HG02623 (cell line): ENCODE measurements around the gene ZNF396.
A peak's percentile ranks its signal among the peaks of the same experiment; 100 is the strongest.

Experiments used
- ATAC-seq: cut with Tn5 transposase; IDR thresholded peaks from one replicate; pipeline ENCODE4 v1.9.1; 2021; ENCODE audit warnings: moderate library complexity; ENCODE audit not compliant: unreplicated experiment

The ZNF396 gene

GRCh38 chr18:35376742-35377695 lies at the start of gene ZNF396:
Gene ZNF396 (minus strand): TSS chr18:35377337. CDS start chr18:35374292, 3,045 bp downstream.
- peak; percentile 85 for ATAC-seq

GRCh38 chr18:35426786-35427185 lies 49.6 kb upstream of the ZNF396 start:
- ATAC-seq, result no peak

GRCh38 chr18:35424356-35424755 lies 47.2 kb upstream of the ZNF396 start:
- no peak for ATAC-seq

GRCh38 chr18:35422237-35422636 lies 45.1 kb upstream of the ZNF396 start:
- no peak for ATAC-seq

GRCh38 chr18:35418610-35419009 lies 41.5 kb upstream of the ZNF396 start:
- ATAC-seq, result no peak

GRCh38 chr18:35417223-35417622 lies 40.1 kb upstream of the ZNF396 start:
- no peak for ATAC-seq

GRCh38 chr18:35415511-35416073 lies 38.5 kb upstream of the ZNF396 start:
- no peak for ATAC-seq

- ATAC-seq, result no peak
Observed at GRCh38 chr18:35413163-35413511, 36.0 kb upstream of the ZNF396 start.

- no peak for ATAC-seq
Observed at GRCh38 chr18:35411625-35412351, 34.7 kb upstream of the ZNF396 start.

GRCh38 chr18:35410561-35410960 lies 33.4 kb upstream of the ZNF396 start:
- ATAC-seq, result peak; percentile 65

- no peak for ATAC-seq
Observed at GRCh38 chr18:35409911-35410310, 32.8 kb upstream of the ZNF396 start.

- no peak for ATAC-seq
Observed at GRCh38 chr18:35408843-35409261, 31.7 kb upstream of the ZNF396 start.

GRCh38 chr18:35407871-35408481 lies 30.8 kb upstream of the ZNF396 start:
- ATAC-seq, result no peak

GRCh38 chr18:35406666-35407065 lies 29.5 kb upstream of the ZNF396 start:
- no peak for ATAC-seq

- no peak for ATAC-seq
Observed at GRCh38 chr18:35397976-35398375, 20.8 kb upstream of the ZNF396 start.

GRCh38 chr18:35393716-35394115 lies 16.6 kb upstream of the ZNF396 start:
- no peak for ATAC-seq

GRCh38 chr18:35392375-35392774 lies 15.2 kb upstream of the ZNF396 start:
- ATAC-seq, result no peak

- ATAC-seq, result no peak
Observed at GRCh38 chr18:35390951-35391700, 14.0 kb upstream of the ZNF396 start.

GRCh38 chr18:35389095-35389618 lies 12.0 kb upstream of the ZNF396 start:
- no peak for ATAC-seq

GRCh38 chr18:35387152-35387571 lies 10.0 kb upstream of the ZNF396 start:
- no peak for ATAC-seq
